ENCODE data around the gene NUP107.

Gene NUP107

GRCh38 chr12:68739891-68740290, 53.1 kb downstream of the NUP107 start:
- no peak for DNase-seq (ENCODE audit: low read depth, low spot score)

GRCh38 chr12:68743356-68743755, 56.6 kb downstream of the NUP107 start:
- no peak for DNase-seq (ENCODE audit: low read depth, low spot score)

GRCh38 chr12:68745376-68745903, 58.7 kb downstream of the NUP107 start:
- DNase-seq (ENCODE audit: low read depth, low spot score): no peak

- peak; percentile 95 for DNase-seq (ENCODE audit: low read depth, low spot score)
These were observed 59.3 kb downstream of the NUP107 start, which contains the start of gene SLC35E3 for GRCh38 chr12:68745904-68746571. Gene SLC35E3 (plus strand): TSS chr12:68746176. CDS start chr12:68746378, 202 bp downstream.

GRCh38 chr12:68746572-68747180, 59.9 kb downstream of the NUP107 start:
- DNase-seq (ENCODE audit: low read depth, low spot score): peak; percentile 84

- no peak for DNase-seq (ENCODE audit: low read depth, low spot score)
These were observed 62.7 kb downstream of the NUP107 start for GRCh38 chr12:68749443-68749842.

- DNase-seq (ENCODE audit: low read depth, low spot score): no peak
These were observed 63.1 kb downstream of the NUP107 start for GRCh38 chr12:68749861-68750260.

- DNase-seq (ENCODE audit: low read depth, low spot score): no peak
These were observed 63.7 kb downstream of the NUP107 start for GRCh38 chr12:68750506-68750905.

- DNase-seq (ENCODE audit: low read depth, low spot score): no peak
These were observed 68.9 kb downstream of the NUP107 start for GRCh38 chr12:68755536-68756243.

GRCh38 chr12:68759852-68760251, 73.1 kb downstream of the NUP107 start:
- no peak for DNase-seq (ENCODE audit: low read depth, low spot score)

- no peak for DNase-seq (ENCODE audit: low read depth, low spot score)
These were observed 74.1 kb downstream of the NUP107 start for GRCh38 chr12:68760806-68761441.

GRCh38 chr12:68761442-68761812, 74.6 kb downstream of the NUP107 start:
- no peak for DNase-seq (ENCODE audit: low read depth, low spot score)

GRCh38 chr12:68761901-68762630, 75.3 kb downstream of the NUP107 start:
- DNase-seq (ENCODE audit: low read depth, low spot score): no peak

- no peak for DNase-seq (ENCODE audit: low read depth, low spot score)
These were observed 75.9 kb downstream of the NUP107 start for GRCh38 chr12:68762691-68763090.

GRCh38 chr12:68765696-68766095, 78.9 kb downstream of the NUP107 start:
- no peak for DNase-seq (ENCODE audit: low read depth, low spot score)

GRCh38 chr12:68766646-68767045, 79.9 kb downstream of the NUP107 start:
- DNase-seq (ENCODE audit: low read depth, low spot score): no peak

- no peak for DNase-seq (ENCODE audit: low read depth, low spot score)
These were observed 80.4 kb downstream of the NUP107 start for GRCh38 chr12:68767191-68767590.

- no peak for DNase-seq (ENCODE audit: low read depth, low spot score)
These were observed 81.7 kb downstream of the NUP107 start for GRCh38 chr12:68768431-68768939.

- no peak for DNase-seq (ENCODE audit: low read depth, low spot score)
These were observed 83.2 kb downstream of the NUP107 start for GRCh38 chr12:68769941-68770340.

- no peak for DNase-seq (ENCODE audit: low read depth, low spot score)
These were observed 84.6 kb downstream of the NUP107 start for GRCh38 chr12:68771223-68771925.

GRCh38 chr12:68772714-68773113, 85.9 kb downstream of the NUP107 start:
- no peak for DNase-seq (ENCODE audit: low read depth, low spot score)

Measured in astrocyte of the hippocampus (primary cell).